ACC112 (cell line): ENCODE measurements around the gene TTC39C.

Source experiments
- H2AFZ ChIP-seq: fragments of 200-600 bp; sonication (generic); one replicate; pipeline ENCODE4 v1.6.0; 2017; ENCODE audit warnings: antibody characterized with exemption, low read length; ENCODE audit not compliant: unreplicated experiment
- H3K27ac ChIP-seq: fragments of 200-600 bp; sonication (generic); 2 replicates; pipeline ENCODE4 v1.5.1; 2014; ENCODE audit warnings: low read depth, mild to moderate bottlenecking, antibody characterized with exemption, low read length, moderate library complexity
- H3K27me3 ChIP-seq: fragments of 200-600 bp; sonication (generic); 2 replicates; pipeline ENCODE4 v1.6.1; 2014; ENCODE audit warnings: mild to moderate bottlenecking, antibody characterized with exemption, low read length, moderate library complexity, mixed read lengths; ENCODE audit not compliant: insufficient read depth
- H3K36me3 ChIP-seq: fragments of 200-600 bp; sonication (generic); 2 replicates; pipeline ENCODE4 v1.6.1; 2016; ENCODE audit warnings: mild to moderate bottlenecking, antibody characterized with exemption, low read length, moderate library complexity, mixed read lengths; ENCODE audit not compliant: insufficient read depth
- H3K4me1 ChIP-seq: fragments of 200-600 bp; sonication (generic); one replicate; pipeline ENCODE4 v1.6.1; 2016; ENCODE audit warnings: low read length, mixed read lengths; ENCODE audit not compliant: insufficient read depth, unreplicated experiment, control insufficient read depth
- H3K4me3 ChIP-seq: fragments of 200-600 bp; sonication (generic); 2 replicates; pipeline ENCODE4 v1.5.1; 2014; ENCODE audit warnings: mild to moderate bottlenecking, low read depth, low read length
- H3K79me2 ChIP-seq: fragments of 200-600 bp; sonication (generic); one replicate; pipeline ENCODE4 v1.6.0; 2016; ENCODE audit warnings: low read length; ENCODE audit not compliant: control insufficient read depth, unreplicated experiment, insufficient read depth

The TTC39C gene

GRCh38 chr18:24035316-24035715, 20.8 kb downstream of the TTC39C start:
- Histone ChIP-seq H3K27ac (no peak overlapping the region), H3K79me2 (peaks cover 19% of the 10 kb centered on the region), H3K4me3 (no peak overlapping the region), H3K4me1 (no peaks in the 10 kb centered on the region), H3K27me3 (no peaks in the 10 kb centered on the region), H2AFZ (no peak overlapping the region), H3K36me3 (no peaks in the 10 kb centered on the region)

DNA sequence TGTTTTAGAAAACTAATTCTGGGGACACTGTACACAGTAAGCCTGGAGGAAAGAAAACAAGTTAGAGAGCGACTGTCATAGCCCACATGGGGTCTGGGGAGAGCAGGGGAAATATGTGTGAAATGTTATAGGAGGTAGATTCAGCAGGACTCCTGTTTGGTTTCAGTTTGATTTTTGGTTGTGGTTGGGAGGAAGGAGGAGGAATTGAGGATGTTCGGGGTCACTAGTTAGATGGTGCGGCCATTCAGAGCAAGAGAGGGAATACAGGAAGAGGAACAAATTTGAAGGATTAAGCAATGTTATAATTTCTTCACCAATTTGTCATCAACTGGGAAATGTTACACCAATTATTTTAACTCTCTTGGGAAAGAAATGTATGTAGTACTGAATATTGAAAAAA, 25.1 kb downstream of the TTC39C start:
- Histone ChIP-seq H2AFZ (no peak overlapping the region), H3K4me3 (no peak overlapping the region), H3K4me1 (no peaks in the 10 kb centered on the region), H3K27me3 (no peaks in the 10 kb centered on the region), H3K27ac (no peak overlapping the region), H3K79me2 (peaks cover 32% of the 10 kb centered on the region), H3K36me3 (no peaks in the 10 kb centered on the region)

DNA sequence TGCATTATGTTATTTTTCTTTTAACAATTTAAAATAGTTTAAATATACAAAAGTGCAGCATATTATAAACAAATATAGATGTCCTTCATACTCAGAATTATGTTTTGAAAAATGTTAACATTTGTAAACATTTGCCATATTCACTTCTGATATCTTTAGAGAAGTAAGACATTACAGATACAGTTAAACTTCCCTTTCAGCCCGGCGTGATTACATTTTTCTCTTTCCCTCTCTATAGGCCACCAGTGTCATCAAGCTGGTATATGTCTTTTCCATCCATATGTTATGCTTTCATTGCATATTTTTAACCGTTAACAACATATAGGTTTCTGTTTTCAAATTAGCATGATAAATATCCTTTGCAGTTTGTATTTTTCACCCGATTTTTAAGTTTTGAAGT, 27.1 kb downstream of the TTC39C start:
- Histone ChIP-seq H3K4me1 (no peaks in the 10 kb centered on the region), H3K27me3 (no peaks in the 10 kb centered on the region), H3K4me3 (no peak overlapping the region), H2AFZ (no peak overlapping the region), H3K79me2 (peaks cover 29% of the 10 kb centered on the region), H3K36me3 (no peaks in the 10 kb centered on the region), H3K27ac (no peak overlapping the region)

DNA sequence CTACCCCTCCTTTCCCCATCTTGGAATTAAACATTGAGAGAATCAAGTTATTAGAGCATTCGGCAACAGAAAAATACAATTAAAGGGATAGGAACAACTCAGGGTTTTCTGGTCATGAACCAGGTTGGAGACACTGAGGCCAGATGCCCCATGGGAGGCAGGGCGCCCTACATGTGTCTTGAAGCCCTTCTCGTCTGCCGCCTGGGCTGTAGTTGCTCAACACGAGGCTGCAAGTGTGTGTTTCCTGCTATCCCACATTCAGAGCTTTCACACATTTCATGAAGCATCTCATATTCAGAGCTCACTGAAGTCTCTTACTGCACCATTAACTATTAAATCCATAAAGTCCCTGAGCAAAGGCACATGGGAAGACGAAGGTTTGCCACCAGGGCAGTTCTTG, 28.8 kb downstream of the TTC39C start:
- Histone ChIP-seq H3K36me3 (no peaks in the 10 kb centered on the region), H3K79me2 (peaks cover 24% of the 10 kb centered on the region), H3K4me3 (no peak overlapping the region), H2AFZ (no peak overlapping the region), H3K27me3 (no peaks in the 10 kb centered on the region), H3K4me1 (no peaks in the 10 kb centered on the region), H3K27ac (no peak overlapping the region)

- Histone ChIP-seq H2AFZ (no peak overlapping the region), H3K79me2 (peaks cover 6% of the 10 kb centered on the region), H3K27ac (no peak overlapping the region), H3K4me3 (no peak overlapping the region), H3K27me3 (no peaks in the 10 kb centered on the region), H3K36me3 (no peaks in the 10 kb centered on the region), H3K4me1 (peaks cover 19% of the 10 kb centered on the region)
Measured at GRCh38 chr18:24048261-24048660, 33.7 kb downstream of the TTC39C start.

DNA sequence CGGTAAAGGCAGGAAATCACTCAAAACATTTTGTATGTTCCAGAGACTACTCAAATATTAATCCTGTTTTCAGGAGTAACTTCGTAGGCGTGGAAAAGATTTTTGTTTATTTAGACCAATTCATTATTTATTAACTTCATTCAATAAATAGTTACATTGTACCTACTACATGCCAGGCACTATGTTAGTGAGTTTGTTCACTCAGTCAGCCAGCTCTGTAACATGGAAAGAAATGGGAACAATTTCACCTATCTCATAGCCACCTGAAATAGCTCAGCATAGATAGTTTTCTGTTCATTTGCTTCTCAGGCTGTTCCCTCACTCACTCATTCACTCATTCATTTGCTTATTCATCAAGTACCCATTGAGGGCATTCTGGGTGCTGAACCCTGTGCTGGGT, 34.6 kb downstream of the TTC39C start:
- H3K27ac ChIP-seq = no peak overlapping the region
- H3K36me3 ChIP-seq = no peaks in the 10 kb centered on the region
- no peak overlapping the region for H3K4me3 ChIP-seq
- peaks cover 28% of the 10 kb centered on the region for H3K4me1 ChIP-seq
- H3K79me2 ChIP-seq = peaks cover 6% of the 10 kb centered on the region
- H3K27me3 ChIP-seq = no peaks in the 10 kb centered on the region
- H2AFZ ChIP-seq = no peak overlapping the region

- Histone ChIP-seq H3K79me2 (peaks cover 9% of the 10 kb centered on the region), H2AFZ (no peak overlapping the region), H3K4me1 (peaks cover 38% of the 10 kb centered on the region), H3K4me3 (no peak overlapping the region), H3K36me3 (no peaks in the 10 kb centered on the region), H3K27me3 (no peaks in the 10 kb centered on the region), H3K27ac (no peak overlapping the region)
Measured at GRCh38 chr18:24051031-24051947, 36.7 kb downstream of the TTC39C start.

GRCh38 chr18:24052053-24052452, 37.5 kb downstream of the TTC39C start:
- Histone ChIP-seq H3K36me3 (no peaks in the 10 kb centered on the region), H3K27me3 (no peaks in the 10 kb centered on the region), H3K27ac (no peak overlapping the region), H2AFZ (no peak overlapping the region), H3K4me1 (peaks cover 38% of the 10 kb centered on the region), H3K4me3 (no peak overlapping the region), H3K79me2 (peaks cover 9% of the 10 kb centered on the region)

GRCh38 chr18:24053211-24053610, 38.7 kb downstream of the TTC39C start:
- peaks cover 38% of the 10 kb centered on the region for H3K4me1 ChIP-seq
- no peak overlapping the region for H3K27ac ChIP-seq
- H3K36me3 ChIP-seq = no peaks in the 10 kb centered on the region
- H2AFZ ChIP-seq = no peak overlapping the region
- H3K27me3 ChIP-seq = no peaks in the 10 kb centered on the region
- peaks cover 6% of the 10 kb centered on the region for H3K79me2 ChIP-seq
- no peak overlapping the region for H3K4me3 ChIP-seq

DNA sequence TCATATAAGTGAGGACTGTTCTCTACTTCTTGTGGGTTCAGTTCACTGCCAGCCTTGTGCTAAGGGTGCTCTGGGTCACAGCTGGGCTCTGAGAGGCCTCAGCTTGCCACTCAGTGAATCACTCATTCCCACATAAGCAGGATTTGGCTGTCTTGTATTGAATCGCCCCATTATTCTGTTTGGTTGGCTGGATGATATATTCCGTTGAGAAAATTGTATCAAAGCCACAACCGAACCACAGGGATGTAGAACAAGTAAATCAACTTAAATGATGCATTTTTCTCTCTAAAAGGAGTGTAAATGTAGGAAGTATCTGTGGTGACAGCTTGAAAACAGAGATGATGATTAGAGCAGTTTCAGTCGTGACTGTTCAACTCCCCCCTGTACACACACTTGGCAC, 39.6 kb downstream of the TTC39C start:
- no peaks in the 10 kb centered on the region for H3K36me3 ChIP-seq
- H3K4me1 ChIP-seq = peaks cover 38% of the 10 kb centered on the region
- no peak overlapping the region for H2AFZ ChIP-seq
- no peaks in the 10 kb centered on the region for H3K27me3 ChIP-seq
- no peak overlapping the region for H3K27ac ChIP-seq
- H3K79me2 ChIP-seq = peaks cover 6% of the 10 kb centered on the region
- H3K4me3 ChIP-seq = no peak overlapping the region
